Measurements from ENCODE around the gene STAM2. TPM values are rescaled to one million over a fixed set of nuclear protein-coding genes. Genes with fewer than 3 reads are reported as not detected.

The STAM2 gene
- total RNA-seq, 4 donors from 2014 or later = 18.8 to 37.0 (median 33.9) TPM

GRCh38 chr2:152083202-152083875 is 92.2 kb downstream of the STAM2 start:
- Histone ChIP-seq H3K9me3 (no peaks in the 10 kb centered on the region), H3K36me3 (no peaks in the 10 kb centered on the region), H3K4me1 (no peaks in the 10 kb centered on the region), H3K4me3 (no peak overlapping the region), H3K27ac (no peak overlapping the region), H3K27me3 (no peaks in the 10 kb centered on the region)
- no peak for DNase-seq
- WGBS, 2 donors = 76 to 81% methylated on average over 6 of the region's 6 CpGs
- intact Hi-C loops (cut with DNase I) = no loop called here
- no peak for TF ChIP-seq POLR2A (IDR thresholded peaks at IDR 0.05)
- TF ChIP-seq CTCF (IDR thresholded peaks at IDR 0.05) = no peak

- no peak for TF ChIP-seq CTCF (IDR thresholded peaks at IDR 0.05)
- no peak for TF ChIP-seq POLR2A (IDR thresholded peaks at IDR 0.05)
- 78 to 87% methylated on average over 2 of the region's 2 CpGs for WGBS, 2 donors
- no peak for DNase-seq
- Histone ChIP-seq H3K9me3 (no peaks in the 10 kb centered on the region), H3K4me3 (no peak overlapping the region), H3K27me3 (no peaks in the 10 kb centered on the region), H3K4me1 (no peaks in the 10 kb centered on the region), H3K27ac (no peak overlapping the region), H3K36me3 (no peaks in the 10 kb centered on the region)
- intact Hi-C loops (cut with DNase I) = no loop called here
Observed at GRCh38 chr2:152078662-152079061, 96.9 kb downstream of the STAM2 start.

- Histone ChIP-seq H3K4me1 (no peaks in the 10 kb centered on the region), H3K4me3 (no peak overlapping the region), H3K27ac (no peak overlapping the region), H3K9me3 (no peaks in the 10 kb centered on the region), H3K27me3 (no peaks in the 10 kb centered on the region), H3K36me3 (no peaks in the 10 kb centered on the region)
- intact Hi-C loops (cut with DNase I) = no loop called here
- TF ChIP-seq CTCF (IDR thresholded peaks at IDR 0.05) (no peak), POLR2A (IDR thresholded peaks at IDR 0.05) (no peak)
- WGBS, 2 donors = 88 to 94% methylated on average over 9 of the region's 9 CpGs
- DNase-seq = no peak
Observed at GRCh38 chr2:152078023-152078422, 97.5 kb downstream of the STAM2 start.

- Histone ChIP-seq H3K4me3 (no peak overlapping the region), H3K4me1 (no peaks in the 10 kb centered on the region), H3K9me3 (no peaks in the 10 kb centered on the region), H3K27ac (no peak overlapping the region), H3K36me3 (no peaks in the 10 kb centered on the region), H3K27me3 (no peaks in the 10 kb centered on the region)
- TF ChIP-seq CTCF (IDR thresholded peaks at IDR 0.05) = no peak
- TF ChIP-seq POLR2A (IDR thresholded peaks at IDR 0.05) = no peak
- DNase-seq = no peak
- 36 to 53% methylated on average over 3 to 4 of the region's 4 CpGs for WGBS, 2 donors
- intact Hi-C loops (cut with DNase I) = no loop called here
Observed at GRCh38 chr2:152075461-152076050, 100.0 kb downstream of the STAM2 start.

GRCh38 chr2:152072011-152072410 is 103.6 kb downstream of the STAM2 start:
- DNase-seq = no peak
- 77 to 81% methylated on average over 2 of the region's 2 CpGs for WGBS, 2 donors
- intact Hi-C loops (cut with DNase I) = no loop called here
- TF ChIP-seq POLR2A (IDR thresholded peaks at IDR 0.05) (no peak), CTCF (IDR thresholded peaks at IDR 0.05) (no peak)
- Histone ChIP-seq H3K27ac (no peak overlapping the region), H3K4me3 (no peak overlapping the region), H3K36me3 (no peaks in the 10 kb centered on the region), H3K9me3 (no peaks in the 10 kb centered on the region), H3K27me3 (no peaks in the 10 kb centered on the region), H3K4me1 (peaks cover 0 to 15% (median 9%) of the 10 kb centered on the region in 3 donors)

All from esophagus squamous epithelium (tissue), 5 donors.